ENCODE measurements around the gene SLC2A1. TPM values are rescaled to one million over a fixed set of nuclear protein-coding genes. Genes with fewer than 3 reads are reported as not detected.

The SLC2A1 gene
- total RNA-seq, 4 donors from 2014 or later, result 238 to 883 (median 448) TPM

DNA sequence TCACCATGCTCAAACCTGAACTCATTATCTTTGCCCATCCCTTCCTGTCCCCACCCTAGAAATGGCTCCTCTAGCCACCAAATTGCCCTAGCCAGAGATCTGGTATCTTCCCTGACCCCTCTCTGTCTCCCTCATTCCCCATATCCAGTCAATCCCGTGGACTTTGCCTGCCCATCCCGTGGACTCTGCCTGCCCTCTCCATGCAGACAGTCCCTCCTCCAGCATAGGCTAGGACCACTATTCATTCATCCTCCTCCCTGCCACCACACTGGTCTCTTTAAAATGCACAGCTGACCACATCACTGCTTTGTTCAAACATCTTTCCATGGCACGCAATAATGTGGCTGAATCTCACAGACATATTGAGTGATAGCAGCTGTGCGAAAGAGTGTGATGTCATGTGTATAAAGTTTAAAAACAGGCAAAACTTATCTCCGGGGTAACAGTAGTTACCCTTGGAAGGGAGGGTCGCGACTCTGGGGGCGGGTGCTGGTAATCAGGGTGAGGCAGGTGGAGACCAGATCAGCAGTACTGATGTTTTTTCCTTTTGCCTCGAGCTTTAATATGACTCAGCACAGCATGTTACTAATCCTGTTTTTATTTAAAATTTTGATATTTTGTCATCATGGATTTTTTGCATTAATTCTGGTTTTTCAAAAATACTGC lies 4.8 kb upstream of the SLC2A1 start:
- no peaks in the 10 kb centered on the region for H3K9me3 ChIP-seq
- peaks cover 0 to 4% (median 0%) of the 10 kb centered on the region in 4 donors for H3K27me3 ChIP-seq
- no peaks in the 10 kb centered on the region for H3K36me3 ChIP-seq
- DNase-seq, result no peak
- peak overlapping the region; percentile 78 to 99 (median 89) for H3K27ac ChIP-seq
- WGBS, 2 donors, result 8 to 10% methylated on average over 9 of the region's 9 CpGs
- H3K4me1 ChIP-seq, result peaks cover 37 to 91% (median 43%) of the 10 kb centered on the region in 3 donors
- intact Hi-C loops (cut with DNase I), result no loop called here
- peak overlapping the region in 1 of 4 donors; percentile 35 for H3K4me3 ChIP-seq
- TF ChIP-seq, protein P1, sequence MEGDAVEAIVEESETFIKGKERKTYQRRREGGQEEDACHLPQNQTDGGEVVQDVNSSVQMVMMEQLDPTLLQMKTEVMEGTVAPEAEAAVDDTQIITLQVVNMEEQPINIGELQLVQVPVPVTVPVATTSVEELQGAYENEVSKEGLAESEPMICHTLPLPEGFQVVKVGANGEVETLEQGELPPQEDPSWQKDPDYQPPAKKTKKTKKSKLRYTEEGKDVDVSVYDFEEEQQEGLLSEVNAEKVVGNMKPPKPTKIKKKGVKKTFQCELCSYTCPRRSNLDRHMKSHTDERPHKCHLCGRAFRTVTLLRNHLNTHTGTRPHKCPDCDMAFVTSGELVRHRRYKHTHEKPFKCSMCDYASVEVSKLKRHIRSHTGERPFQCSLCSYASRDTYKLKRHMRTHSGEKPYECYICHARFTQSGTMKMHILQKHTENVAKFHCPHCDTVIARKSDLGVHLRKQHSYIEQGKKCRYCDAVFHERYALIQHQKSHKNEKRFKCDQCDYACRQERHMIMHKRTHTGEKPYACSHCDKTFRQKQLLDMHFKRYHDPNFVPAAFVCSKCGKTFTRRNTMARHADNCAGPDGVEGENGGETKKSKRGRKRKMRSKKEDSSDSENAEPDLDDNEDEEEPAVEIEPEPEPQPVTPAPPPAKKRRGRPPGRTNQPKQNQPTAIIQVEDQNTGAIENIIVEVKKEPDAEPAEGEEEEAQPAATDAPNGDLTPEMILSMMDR (IDR thresholded peaks at IDR 0.05), result no peak
- TF ChIP-seq POLR2A (IDR thresholded peaks at IDR 0.05), result no peak

DNA sequence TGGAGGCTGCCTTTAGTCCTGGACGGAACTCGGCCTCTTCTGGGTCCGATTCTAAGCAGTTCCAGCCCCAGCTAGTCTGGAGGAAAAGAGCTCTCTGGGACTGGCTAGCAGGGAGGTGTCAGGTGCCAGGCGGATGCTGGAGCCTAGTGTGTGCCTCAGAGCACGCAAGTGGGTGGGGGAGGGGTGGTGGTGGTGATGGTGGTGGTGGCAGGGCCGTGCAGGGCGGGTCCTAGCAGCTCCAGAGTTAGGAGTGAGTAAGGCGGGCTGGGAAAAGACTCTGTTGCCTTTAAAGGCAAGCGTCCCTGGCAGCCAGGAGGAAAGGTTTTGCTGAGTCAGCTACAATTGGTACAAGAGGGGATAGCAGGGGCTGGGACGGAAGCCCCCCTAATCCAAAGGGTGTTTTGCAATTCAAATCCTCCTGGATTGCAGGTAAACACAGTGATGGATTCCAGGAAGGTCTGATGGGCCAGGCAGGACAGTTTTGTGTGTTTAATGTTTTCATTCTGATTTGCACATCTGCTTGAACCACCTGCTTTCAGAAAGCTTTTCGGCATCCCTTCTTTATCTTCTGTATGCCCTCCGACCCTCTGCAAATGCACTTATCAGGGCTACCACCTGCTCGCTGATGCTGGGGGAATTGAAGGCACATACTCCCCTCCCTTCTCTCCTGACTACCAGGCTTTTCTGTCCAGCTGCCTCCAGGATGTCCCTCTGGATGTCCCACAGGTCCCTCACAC lies 4.1 kb upstream of the SLC2A1 start:
- no peak for DNase-seq
- peak overlapping the region in 2 of 4 donors; percentile 3 to 35 for H3K4me3 ChIP-seq
- H3K27me3 ChIP-seq, result peaks cover 0 to 4% (median 0%) of the 10 kb centered on the region in 4 donors
- H3K4me1 ChIP-seq, result peaks cover 37 to 90% (median 43%) of the 10 kb centered on the region in 3 donors
- no peaks in the 10 kb centered on the region for H3K9me3 ChIP-seq
- WGBS, 2 donors, result 10 to 20% methylated on average over 6 to 10 of the region's 13 CpGs
- H3K36me3 ChIP-seq, result no peaks in the 10 kb centered on the region
- TF ChIP-seq POLR2A (IDR thresholded peaks at IDR 0.05), result peak in 1 of 4 donors; percentile 41
- TF ChIP-seq, protein P1 (IDR thresholded peaks at IDR 0.05), result no peak
- peak overlapping the region; percentile 78 to 99 (median 89) for H3K27ac ChIP-seq
- intact Hi-C loops (cut with DNase I), result no loop called here

DNA sequence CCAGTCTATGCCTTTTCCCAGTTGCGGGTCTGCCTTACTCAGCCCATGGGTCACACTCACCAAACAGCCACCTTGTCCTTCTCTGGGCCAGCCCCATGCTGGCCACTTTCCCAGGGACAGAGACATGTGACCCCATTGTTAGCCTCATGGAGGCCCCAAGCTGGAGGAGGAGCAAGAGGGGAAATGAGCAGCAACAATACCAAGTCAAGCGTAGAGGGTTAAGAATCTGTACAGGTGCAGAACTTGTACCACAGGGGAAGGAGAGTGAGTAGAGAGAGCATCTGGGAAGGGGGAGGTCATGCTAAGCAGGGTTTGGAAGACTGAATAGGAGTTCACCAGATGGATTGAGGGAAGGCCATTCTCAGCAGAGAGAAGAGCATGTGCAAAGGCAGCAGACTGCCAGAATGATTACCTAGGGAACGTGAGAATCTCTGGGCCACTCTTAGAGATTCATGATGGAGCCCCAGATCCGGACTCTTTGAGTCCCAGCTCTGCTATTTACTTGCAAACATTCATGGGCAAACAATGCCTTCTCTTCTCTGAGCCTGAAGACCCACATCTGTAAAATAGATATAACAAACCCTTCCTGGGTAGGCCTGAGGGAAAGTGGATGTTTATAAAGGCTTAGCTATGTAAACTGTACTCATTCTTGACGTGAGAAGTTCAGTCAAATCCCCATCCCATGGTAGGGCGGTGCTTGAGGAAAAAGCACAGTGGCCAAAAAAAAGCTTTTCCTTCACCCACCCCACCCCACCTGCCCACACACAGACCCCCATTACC lies 2.8 kb upstream of the SLC2A1 start:
- Histone ChIP-seq H3K4me1 (peaks cover 37 to 87% (median 37%) of the 10 kb centered on the region in 3 donors), H3K4me3 (no peak overlapping the region), H3K27me3 (peaks cover 0 to 4% (median 0%) of the 10 kb centered on the region in 4 donors), H3K9me3 (no peaks in the 10 kb centered on the region), H3K36me3 (no peaks in the 10 kb centered on the region), H3K27ac (peak overlapping the region; percentile 78 to 99 (median 89))
- 59 to 70% methylated on average over 6 of the region's 6 CpGs for WGBS, 2 donors
- intact Hi-C loops (cut with DNase I), result no loop called here
- TF ChIP-seq, protein P1 (IDR thresholded peaks at IDR 0.05), result no peak
- no peak for TF ChIP-seq POLR2A (IDR thresholded peaks at IDR 0.05)
- no peak for DNase-seq

DNA sequence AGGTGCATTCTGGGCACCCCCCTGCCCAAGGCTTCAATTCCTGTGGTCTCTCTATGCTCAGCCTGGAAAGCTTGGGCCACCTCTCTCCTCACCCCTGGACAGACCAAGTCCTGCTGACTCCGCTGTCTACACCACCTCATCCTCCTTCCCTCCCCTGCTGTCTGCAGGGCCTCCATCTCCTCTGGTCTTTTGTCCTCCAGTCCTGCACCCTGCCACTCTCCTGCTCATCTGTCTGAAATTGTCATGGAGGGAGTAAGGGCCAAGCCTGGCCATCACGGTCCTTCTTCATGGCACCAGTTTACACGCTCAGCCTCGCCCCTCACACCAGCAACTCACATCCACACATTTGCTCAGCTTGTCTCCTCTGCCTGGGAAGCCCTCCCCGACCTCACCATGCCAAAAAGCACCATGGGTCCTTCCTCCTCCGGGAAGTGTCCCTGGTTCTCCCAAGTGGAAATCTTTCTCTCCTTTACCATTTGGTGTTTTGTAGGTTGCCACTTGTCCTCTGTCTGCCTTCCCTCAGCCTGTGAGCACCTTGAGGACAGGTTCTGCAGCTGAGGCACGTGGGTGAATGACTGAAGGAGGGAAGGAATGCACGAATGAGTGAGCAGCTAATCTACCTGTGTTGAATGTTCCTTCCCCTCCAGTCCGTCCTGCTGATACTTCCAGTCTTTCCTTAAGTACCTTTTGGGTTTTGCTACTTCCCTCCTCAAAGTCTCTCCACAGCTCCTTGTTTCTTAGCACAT lies 2.1 kb upstream of the SLC2A1 start:
- Histone ChIP-seq H3K36me3 (no peaks in the 10 kb centered on the region), H3K4me1 (peaks cover 32 to 87% (median 35%) of the 10 kb centered on the region in 3 donors), H3K9me3 (no peaks in the 10 kb centered on the region), H3K27ac (peak overlapping the region; percentile 36 to 99 (median 87)), H3K4me3 (peak overlapping the region in 1 of 4 donors; percentile 97), H3K27me3 (peaks cover 0 to 4% (median 0%) of the 10 kb centered on the region in 4 donors)
- WGBS, 2 donors, result 80 to 84% methylated on average over 8 to 9 of the region's 9 CpGs
- intact Hi-C loops (cut with DNase I), result no loop called here
- DNase-seq, result no peak
- no peak for TF ChIP-seq POLR2A (IDR thresholded peaks at IDR 0.05)
- TF ChIP-seq, protein P1 (IDR thresholded peaks at IDR 0.05), result no peak
